CD4-positive, alpha-beta T cell treated with Interleukin-10 for 1 hour (primary cell): ENCODE data around the gene TUBGCP6.
"Not testable (repeated sequence)": the region's sequence is repeated elsewhere in the genome, so short reads cannot be mapped to it uniquely, and the experiment has no call there.

Source experiments
- DNase-seq: peaks from one replicate; pipeline ENCODE4 v3.0.0-alpha.2; 2020

TUBGCP6 gene

DNA sequence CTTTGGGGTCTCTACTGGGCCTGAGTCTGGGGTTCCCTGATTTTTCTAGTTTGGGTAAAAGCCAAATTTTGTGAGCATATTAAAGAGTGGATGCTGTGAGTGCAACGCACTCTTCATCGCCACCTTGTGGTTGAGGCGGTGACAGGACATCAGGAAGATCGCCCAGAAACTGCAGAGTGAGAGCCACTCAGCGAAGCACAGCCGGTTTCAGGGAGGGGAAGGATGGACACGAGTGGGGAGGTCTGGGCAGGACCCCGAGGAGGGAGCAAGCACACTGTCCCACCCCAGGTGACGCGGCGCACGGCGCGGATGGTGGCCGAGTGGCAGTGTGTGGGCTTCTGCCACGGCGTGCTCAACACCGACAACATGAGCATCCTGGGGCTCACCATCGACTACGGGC, 34.9 kb downstream of the TUBGCP6 start:
- DNase-seq, result peak; percentile 77

GRCh38 chr22:50208939-50209892, 35.6 kb downstream of the TUBGCP6 start:
- no peak for DNase-seq

DNA sequence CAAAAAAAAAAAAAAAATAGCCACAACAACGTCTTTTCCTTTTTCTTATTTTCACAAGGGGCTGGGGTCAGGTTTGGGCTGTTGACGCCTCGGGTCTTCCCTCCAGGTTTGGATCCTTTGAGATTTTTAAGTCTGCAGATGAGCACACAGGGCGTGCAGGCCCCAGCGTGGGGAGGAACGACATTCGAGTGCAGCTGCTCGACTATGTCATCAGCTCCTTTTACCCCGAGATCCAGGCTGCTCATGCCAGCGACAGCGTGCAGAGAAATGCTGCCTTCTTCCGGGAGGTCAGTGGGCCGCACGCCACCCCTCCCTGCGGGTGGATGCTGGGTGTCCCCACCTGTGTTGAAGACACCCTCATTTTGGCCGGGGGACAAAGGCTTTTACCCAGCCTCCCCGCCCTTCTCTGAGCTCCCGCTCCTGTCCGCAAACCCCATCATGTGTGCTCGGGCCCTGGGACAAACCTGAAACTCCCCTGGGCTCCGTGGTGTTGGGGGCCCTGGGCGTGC, 36.3 kb downstream of the TUBGCP6 start:
- no peak for DNase-seq

- DNase-seq, result no peak
Observed at GRCh38 chr22:50207383-50208140, 37.3 kb downstream of the TUBGCP6 start.

- no peak for DNase-seq
Observed at GRCh38 chr22:50206599-50206998, 38.2 kb downstream of the TUBGCP6 start.

- no peak for DNase-seq
Observed at GRCh38 chr22:50205781-50206569, 38.8 kb downstream of the TUBGCP6 start.

GRCh38 chr22:50204998-50205397, 39.8 kb downstream of the TUBGCP6 start:
- DNase-seq, result not testable (repeated sequence)

DNA sequence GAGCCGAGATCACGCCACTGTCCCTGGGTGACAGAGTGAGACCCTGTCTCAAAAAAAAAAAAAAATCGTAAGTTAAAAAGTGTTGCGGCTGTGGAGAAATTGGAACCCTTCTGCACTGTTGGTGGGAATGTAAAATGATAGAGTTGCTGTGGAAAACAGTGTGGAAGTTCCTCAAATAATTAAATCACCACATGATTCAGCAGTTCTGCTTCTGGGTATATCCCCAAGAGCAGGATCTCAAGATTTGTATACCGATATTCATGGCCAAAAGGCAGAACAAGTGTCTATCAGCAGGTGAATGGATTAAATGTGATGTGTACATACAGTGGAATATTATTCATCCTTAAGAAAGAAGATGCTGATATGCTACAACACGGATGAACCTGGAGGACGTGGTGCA, 40.3 kb downstream of the TUBGCP6 start:
- DNase-seq, result no peak

DNA sequence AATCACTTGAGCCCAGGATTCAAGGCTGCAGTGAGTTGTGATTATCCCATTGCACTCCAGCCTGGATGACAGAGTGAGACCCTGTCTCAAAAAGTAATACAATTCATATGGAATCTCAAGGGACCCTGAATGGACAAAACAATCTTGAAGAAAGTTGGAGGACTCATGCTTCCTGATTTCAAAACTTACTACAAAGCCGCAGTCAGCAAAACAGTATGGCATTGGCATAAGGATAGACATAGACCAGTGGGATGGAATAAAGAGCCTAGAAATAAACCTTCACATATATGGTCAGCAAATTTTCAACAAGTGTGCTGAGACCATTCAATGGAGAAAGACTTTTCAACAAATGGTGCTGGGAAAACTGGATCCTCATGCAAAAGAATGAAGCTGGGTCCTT, 41.5 kb downstream of the TUBGCP6 start:
- DNase-seq, result no peak

DNA sequence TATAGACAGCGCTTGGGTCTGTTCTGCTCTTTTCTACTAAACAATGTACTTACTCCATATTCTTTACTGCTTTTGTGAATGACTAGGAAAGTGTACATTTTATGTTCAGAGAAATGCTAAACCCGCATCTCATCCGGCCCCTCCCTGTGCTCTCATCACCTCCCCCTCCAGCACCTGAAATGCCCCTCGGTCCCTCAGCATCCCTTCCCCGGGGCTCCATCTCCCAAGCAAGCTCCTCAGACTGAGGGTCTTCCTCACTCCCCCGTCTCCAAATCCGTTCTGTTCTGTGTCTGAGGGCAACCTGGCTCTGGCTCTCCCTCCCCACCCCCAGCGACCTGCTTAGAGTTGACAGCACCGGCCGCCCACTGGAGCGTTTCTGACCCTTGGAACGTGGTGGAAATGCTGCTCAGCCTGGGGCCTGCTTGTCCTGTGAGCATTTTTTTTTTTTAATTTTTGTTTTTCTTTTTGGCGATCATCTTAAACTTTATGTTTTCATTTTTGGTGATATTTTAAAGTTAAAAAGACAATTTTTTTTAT, 42.6 kb downstream of the TUBGCP6 start:
- DNase-seq, result no peak

- no peak for DNase-seq
Observed at GRCh38 chr22:50201191-50202129, 43.4 kb downstream of the TUBGCP6 start.

DNA sequence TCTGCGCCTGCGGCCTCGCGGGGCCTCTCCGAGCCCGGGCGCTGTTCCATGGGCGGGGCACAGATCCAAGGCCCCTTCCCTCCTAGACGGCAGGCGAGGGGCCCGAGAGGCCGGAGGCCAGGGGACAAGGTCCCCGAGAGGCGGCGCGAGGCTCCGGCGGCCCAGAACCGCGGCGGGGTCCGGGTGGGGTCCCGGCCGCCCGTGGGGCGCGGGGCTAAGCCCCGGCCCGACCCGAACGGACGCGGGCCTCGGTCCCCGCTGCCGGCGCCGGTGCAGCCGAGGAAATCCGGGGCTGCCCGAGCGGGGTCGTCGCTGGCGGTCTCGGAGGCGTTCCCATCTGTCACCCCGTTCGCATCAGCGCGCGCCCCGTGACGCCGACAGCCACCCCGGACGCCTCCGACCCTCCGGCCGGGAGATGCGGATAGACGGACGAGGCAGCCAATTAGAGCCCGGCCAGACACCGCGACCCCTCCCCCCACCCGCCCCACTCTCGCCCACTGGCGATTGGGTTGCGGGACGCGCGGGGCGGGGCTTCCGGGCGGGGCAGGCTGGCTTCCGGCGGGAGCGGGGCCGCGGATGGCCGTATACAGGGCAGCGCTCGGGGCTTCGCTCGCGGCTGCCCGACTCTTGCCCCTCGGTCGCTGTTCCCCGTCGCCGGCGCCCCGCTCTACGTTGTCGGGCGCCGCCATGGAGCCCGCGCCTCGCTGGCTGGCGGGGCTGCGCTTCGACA, 44.2 kb downstream of the TUBGCP6 start, which contains the start of gene SELENOO:
TSS of gene SELENOO (plus strand) at position 551 of the 730 bp plus-strand sequence. CDS start at position 577, 26 bp downstream.
- peak; percentile 94 for DNase-seq

- no peak for DNase-seq
Observed at GRCh38 chr22:50199829-50200460, 44.9 kb downstream of the TUBGCP6 start.

GRCh38 chr22:50199251-50199721, 45.5 kb downstream of the TUBGCP6 start:
- DNase-seq, result no peak

DNA sequence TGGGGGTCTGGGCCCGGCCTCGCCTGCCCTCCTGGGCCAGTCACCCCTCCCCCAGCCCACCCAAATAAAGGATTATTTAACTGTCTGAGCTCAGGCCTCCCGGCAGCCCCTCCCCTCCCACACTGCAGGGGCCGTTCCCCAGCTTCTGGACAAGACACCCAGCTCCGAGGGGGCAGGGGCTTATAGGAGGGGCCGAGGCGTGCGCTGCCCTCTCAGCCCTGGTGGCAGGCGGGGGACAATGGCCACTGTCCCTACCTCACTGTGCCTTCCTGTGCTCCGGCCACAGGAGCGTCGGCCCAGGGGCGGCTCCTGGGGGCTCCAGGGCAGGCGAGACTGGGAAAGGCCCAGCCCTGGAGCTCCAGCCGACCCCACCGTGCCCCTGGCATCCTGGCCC, 46.2 kb downstream of the TUBGCP6 start:
- no peak for DNase-seq

- DNase-seq, result no peak
Observed at GRCh38 chr22:50197856-50198623, 46.8 kb downstream of the TUBGCP6 start.

DNA sequence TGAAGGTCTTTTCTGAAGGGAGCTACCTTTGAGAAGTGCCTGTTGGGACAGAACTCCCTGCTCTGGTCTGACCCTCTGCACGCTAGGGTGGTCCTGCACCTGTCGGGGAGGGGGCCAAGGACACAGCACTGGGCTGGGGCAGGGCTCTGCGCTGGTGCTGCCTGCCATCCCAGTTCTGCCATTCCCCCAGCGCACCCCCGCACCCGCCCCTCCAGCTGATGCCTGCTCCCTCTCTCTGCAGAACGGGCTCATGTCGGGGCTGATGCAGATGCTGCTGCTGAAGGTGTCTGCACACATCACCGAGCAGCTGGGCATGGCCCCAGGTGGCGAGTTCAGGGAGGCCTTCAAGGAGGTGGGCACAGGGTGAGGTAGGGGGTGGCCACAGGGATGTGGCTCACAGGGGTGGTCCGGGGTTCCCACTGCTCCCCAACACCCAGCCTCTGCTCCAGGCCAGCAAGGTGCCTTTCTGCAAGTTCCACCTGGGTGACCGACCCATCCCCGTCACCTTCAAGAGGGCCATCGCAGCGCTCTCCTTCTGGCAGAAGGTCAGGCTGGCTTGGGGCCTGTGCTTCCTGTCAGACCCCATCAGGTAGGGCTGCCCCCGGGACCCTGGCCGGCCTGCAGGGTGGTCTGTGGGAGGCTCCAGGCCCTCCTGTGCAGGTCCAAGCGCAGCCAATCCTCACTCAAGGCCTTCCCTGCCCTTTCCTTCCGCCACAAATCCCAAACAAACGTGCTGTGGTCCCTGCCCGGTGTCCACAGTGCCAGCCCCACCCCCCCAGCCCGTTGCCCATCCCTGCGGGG, 47.6 kb downstream of the TUBGCP6 start:
- no peak for DNase-seq

GRCh38 chr22:50196256-50196655, 48.6 kb downstream of the TUBGCP6 start:
- DNase-seq, result no peak
